H1 (cell line): ENCODE results near the gene MUC5AC. TPM values are rescaled to one million over a fixed set of nuclear protein-coding genes. Genes with fewer than 3 reads are reported as not detected.

ENCODE experiments used
- CEBPB ChIP-seq: IDR thresholded peaks from 2 replicates; pipeline ENCODE4 v1.6.1; 2012; ENCODE audit warnings: low read depth, low read length
- polyA plus RNA-seq, 7 experiments: library from polyadenylated mRNA; depleted of rRNA in 3 of 7; stranded (reverse) in 5 of 7; unstranded in 2 of 7; fragments of >200 nt in 5 of 7; fragments of 200-250 nt in 2 of 7; gene quantifications; 1 replicate in 5 of 7; 2 replicates in 1 of 7; 4 replicates in 1 of 7; pipeline versions ENCODE4 v1.2.1 to v1.2.3, GENCODE V29; 2011 to 2013; ENCODE audit warnings: missing spikeins in 2 of 7, mixed read lengths in 2 of 7
- total RNA-seq: library from RNA; stranded (reverse); fragmentation: NEBNext Ultra II Directional; extraction: Animal tissue kit (Norgen Biotek cat#: 25700); gene quantifications from 2 replicates; pipeline ENCODE4 v1.2.1, GENCODE V29; 2021

MUC5AC gene
- total and polyA plus RNA-seq, 2 of the 8 experiments (the other 6 are each of a cell fraction or from before 2014, with no cell fraction given): not detected

DNA sequence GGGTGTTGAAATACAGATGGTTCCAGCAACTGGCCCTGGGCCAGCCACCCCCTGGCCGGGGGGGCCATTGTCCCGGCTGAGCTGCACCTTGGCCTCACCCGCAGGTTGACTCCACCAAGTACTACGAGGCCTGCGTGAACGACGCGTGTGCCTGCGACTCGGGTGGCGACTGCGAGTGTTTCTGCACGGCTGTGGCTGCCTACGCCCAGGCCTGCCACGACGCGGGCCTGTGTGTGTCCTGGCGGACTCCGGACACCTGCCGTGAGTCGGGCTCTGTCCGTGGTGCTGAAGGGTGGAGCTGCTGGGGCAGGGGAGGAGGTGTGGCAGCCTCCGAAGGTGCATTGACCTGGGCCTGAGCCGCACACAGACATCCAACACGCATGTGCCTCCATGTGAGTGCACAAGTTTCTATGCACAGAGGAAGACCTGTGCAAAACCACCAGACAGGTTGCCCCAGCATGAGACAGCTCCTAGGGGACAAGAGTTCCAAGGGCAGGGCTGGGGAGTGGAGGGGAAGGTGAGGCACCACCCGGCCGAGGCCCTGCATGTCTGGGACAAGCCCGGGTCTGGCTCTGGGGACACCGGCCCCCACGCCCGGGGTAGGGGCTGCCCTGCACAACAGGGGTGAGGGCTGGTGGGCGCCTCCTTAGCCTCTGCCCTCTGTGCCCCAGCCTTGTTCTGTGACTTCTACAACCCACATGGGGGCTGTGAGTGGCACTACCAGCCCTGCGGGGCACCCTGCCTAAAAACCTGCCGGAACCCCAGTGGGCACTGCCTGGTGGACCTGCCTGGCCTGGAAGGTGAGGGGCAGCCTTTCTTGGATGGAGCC is 81.2 kb downstream of the MUC5AC start (continued):
- no peak for TF ChIP-seq CEBPB
